ENCODE results near the gene HTR1A.

HTR1A gene

DNA sequence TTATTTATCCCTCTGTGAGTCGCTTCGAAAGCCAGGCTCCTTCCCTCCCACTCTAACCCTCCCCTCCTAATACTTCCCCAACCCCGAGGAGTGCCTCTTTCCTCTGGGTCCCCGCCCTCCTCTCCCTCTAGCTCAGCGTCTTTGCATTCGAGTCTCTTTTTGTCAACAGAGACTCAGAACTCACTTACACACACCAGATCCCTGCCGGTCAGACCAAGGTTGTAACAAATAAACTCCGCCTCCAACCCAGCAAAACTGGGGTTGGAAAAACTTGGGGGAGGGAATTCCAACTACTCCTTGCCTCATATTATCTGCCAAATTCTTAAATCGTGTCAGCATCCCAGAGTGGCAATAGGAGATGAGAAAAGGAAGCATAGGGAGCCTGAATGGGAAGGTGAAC is at the start of gene HTR1A:
HTR1A (minus strand) TSS at position 167 of the 400 bp plus-strand sequence. CDS start 726 bp downstream, outside the sequence.
- DNase-seq, result no peak

DNA sequence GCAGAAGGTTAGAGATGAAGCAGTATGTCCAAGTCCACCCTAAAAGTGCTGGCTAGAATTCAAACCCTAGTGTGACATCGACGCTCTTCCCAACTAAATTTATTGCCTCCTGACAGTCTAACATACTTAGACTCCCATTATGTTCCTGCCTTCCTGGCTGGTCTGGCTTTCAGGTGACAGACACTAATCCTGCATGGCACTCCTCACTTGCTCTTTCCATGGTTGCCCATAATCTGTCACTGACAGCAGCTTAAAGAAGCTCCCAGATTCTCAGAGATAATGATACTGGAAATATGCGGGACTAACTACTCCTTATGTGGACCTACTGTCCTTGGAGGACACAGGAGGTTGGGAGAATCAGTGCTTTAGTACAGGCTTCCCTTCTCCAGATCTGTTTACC is 41.7 kb upstream of the HTR1A start:
- no peak for DNase-seq

DNA sequence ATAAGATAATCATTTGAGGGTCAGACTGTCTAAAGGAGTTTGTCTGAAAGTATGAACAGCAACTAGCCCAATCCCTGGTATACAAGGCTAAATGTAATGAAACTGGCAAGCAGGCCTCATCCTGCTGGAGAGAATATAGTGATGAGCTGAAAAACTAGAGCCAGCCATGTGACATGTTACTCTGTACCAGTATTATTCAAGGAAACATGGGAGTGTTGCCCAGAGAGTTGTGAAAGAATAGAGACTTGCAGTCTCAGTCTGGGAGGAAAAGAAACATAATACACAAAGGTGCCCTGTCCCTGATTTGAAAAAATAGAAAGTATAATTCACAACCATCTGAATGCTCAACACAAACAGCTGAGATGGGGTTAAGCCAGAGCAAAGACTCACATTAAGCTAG is 37.9 kb upstream of the HTR1A start:
- DNase-seq, result no peak

DNA sequence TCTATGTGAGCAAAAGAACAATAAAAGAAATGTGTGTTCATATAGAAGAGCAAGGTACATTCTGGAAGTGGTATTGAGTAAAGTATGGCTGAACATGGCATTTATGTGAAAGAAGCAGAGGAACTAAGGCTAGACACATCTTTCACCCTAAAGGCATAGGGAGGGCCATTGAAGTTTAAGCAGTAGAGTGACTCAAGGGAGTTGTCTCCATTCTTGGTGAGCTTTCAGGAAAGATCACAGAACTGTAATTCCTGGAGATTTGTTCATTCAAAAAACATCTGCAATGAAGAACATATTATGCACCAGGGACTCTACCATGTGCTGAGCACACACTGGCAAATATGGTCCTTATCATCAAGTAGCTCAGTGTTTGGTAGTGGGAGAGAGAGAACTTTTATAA is 24.8 kb upstream of the HTR1A start:
- DNase-seq, result no peak

DNA sequence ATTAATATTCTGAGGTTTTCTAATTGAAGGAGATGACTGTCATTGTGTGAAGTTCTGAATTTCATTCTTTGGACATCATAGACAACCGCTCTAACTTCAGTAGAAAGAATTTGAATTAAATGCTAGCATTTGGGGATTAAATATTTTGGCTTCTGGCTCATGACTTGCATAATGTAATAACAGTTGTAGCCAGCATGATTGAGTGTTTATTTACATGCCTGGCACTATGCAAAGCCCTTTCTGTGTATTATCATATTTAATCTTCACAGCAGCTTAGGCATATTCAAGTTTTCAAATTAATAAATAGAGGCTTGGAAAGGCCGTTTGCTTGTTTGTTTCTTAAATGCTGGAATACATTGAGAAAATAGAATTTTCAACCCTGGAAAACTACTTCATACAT is 19.6 kb upstream of the HTR1A start:
- DNase-seq, result no peak

DNA sequence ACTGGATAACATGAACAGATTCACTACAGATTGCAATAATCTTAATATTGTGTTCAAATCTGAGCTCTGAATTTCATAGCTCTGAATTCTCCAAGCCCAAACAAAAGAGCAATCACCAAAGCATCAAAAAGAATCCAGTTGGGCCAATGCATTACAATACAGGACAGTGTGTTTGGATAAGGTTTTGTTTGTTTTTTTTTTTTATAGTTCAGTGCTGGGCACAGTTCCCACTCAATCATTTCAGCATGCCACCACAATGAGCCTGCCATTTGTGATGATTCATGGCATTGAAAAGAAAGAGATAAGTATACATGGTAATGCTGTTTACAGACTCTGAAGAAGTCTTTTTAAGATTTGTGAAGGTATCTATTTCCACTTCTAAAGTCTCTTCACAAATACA is 1.7 kb upstream of the HTR1A start:
- DNase-seq, result no peak

DNA sequence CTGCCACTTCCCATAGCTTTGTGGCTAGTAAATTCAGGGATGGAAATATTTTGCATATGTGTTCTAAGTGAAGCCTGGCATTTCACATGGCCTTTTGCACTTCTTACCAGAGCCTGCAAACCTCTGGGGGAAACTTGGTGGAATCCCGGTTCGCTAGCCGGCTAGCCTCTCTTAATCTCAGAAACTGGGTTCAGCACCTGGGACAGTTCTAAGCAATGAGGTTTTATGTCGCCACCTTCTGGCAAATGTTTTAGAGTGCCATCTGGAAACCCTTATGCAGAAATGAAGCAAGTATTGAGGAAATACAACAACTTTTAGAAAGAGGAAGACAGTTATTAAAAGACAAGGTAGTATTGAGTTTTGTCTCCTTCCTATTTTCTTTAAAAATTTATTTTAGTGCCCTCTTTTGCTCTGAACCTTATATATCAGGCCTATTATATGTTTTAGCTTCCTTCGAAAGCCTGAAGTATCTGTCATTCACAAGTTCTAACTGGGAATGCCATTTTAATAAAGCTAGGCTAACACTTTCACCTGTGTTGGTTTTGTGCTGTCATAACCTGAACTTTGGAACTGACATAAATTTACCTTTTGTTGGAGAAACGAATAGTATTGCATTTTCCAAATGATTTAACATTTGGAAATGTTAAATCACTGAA is 963 bp upstream of the HTR1A start:
- peak; percentile 19 for DNase-seq

DNA sequence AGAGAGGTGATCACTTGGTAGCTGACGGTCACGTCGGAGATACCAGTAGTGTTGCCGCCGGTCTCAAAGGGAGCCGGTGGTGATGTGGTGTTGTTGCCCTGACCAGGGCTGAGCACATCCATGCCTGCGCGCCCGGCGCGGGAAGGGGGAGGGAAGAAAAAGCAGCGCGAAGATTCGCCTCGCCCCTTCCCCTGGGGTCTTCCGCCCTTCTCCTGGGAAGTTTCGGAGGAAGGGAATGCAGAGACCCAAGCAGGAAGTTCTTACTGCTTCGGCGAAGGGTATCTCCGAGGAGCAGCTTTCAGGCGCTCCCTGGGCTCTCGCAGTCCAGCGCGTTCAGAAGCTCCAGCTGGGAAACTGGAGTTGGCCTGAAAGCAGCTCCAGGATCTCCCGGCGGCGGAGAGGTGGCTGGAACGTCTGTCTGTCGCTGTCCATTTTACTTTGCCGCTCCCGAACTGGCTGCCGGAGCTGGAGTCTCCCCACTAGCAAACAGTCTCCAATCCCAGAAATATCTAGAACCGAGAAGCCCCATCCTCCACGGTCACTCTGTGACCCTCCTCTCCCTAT is 565 bp downstream of the HTR1A start:
- DNase-seq, result no peak

DNA sequence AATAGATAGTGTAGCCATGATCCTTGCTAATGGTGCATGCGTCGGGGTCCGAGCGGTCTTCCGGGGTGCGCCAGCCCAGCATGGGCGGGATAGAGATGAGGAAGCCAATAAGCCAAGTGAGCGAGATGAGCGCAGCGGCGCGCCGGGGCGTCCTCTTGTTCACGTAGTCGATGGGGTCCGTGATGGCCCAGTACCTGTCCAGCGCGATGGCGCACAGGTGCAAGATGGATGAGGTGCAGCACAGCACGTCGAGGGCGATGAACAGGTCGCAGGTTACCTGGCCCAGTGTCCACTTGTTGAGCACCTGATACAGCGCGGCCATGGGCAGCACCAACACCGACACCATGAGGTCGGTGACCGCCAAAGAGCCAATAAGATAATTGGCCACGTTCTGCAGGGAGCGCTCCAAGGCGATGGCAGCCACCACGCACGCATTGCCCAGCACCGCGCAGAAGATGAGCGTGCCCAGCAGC is 1.1 kb downstream of the HTR1A start:
- no peak for DNase-seq

DNA sequence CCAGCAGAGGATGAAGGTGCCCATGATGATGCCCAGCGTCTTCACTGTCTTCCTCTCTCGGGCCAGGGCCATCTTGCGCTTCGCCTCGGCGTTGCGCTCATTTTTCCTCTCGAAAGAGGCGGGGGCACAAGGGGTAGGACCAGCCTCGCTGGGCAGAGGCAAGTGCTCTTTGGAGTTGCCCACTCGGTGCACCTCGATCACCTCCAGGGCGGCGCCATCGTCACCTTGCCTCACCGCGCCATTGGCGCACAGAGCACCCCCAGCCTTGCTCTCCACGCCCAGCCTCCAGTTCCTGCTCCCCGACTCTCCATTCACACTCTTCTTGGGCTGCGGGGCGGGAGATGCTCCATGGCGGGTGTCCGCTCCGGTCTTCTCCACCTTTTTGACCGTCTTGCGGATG is 1.6 kb downstream of the HTR1A start:
- DNase-seq, result no peak

DNA sequence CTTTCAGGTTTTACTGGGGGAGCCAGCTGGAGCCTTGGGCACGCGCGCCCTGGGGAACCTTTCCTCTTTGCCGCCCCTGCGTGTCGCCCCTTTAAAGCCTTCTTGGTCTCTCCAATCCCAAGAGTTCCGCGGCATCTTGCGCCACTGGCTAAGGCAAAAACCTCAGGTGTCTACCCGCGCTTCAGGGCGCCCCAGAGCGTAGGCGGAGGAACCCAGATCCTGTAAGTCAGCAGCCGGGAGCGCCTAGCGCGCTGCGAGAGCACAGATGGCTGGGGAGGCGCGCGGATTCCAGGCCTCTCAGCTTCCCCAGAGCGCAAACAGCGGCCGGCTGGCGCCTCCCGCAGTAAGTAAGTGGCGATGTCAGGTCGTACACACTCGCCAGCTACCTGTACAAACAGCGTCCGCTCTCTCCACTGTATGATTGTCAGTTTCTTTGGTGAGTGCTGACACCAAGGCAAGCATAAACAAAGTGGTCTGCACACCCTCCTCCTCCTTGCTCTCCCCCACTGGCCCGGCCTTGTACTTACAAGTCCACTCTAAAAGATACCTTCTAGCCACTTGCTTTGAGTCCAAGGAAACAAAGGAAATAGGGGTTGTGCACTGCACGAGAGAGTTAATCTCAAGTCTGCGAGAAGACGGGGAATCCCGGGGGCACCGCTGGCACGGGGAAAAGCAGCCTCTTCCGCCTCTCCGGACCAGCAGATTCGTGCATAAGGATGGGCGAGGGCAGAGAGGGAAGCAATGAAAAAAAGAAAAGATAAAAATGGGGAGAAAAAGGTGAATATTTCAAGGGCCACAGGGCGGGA is 2.9 kb downstream of the HTR1A start:
- DNase-seq, result no peak

DNA sequence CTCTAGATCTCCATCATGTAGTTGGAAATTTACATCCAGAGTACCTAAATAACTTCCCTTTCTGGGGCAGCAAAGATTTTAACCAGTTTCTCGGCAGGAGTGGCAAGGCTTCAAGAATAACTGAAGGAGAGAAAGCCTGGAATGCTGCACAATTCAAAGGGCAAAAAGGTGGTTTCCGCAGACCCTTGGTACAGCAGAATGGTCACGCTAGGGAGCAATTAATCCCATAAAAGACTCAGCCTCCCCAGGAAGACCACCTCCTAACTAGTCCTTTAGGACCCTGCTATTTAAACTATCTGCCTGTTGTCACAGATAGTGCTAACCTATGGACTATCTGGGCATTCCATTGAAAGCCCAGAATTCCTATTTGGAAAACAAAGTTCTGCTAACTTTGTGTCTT is 3.6 kb downstream of the HTR1A start:
- DNase-seq, result no peak

DNA sequence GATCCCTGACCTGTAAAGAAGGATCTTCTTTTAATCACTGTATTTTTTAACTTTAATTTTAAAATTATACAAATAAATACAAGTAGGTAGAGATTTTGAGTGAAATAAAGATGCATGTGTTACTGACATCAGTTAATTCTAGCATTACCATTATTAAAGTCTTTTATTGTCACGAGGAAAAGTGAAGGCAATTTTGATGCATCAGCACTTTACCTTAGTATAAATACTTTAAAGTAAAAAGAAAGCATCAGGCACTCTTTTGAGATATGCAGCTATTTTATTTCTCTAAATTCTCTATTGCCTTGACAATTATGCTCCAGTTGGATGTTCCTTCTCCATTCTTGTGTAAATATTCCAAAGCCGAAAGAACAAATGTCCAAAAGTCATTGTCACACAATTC is 4.6 kb downstream of the HTR1A start:
- DNase-seq, result no peak

DNA sequence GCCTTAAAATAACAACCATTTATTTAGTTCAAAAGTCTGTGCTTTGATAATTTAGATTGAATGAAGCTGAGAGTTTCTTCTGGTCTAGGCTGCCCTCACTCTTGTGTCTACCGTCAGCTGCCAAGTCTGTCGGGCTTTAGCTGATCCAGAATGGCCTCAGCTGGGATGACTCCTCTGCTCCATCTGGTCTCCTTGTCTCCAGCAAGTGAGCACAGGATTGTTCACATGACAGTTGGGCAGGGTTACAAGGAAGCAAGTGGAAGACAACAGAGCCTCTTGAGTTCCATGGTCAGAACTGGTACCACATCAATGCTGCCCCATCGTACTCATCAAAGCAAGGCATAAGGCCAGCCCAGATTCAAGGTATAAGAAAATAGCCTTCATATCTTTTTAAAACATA is 9.0 kb downstream of the HTR1A start:
- no peak for DNase-seq

DNA sequence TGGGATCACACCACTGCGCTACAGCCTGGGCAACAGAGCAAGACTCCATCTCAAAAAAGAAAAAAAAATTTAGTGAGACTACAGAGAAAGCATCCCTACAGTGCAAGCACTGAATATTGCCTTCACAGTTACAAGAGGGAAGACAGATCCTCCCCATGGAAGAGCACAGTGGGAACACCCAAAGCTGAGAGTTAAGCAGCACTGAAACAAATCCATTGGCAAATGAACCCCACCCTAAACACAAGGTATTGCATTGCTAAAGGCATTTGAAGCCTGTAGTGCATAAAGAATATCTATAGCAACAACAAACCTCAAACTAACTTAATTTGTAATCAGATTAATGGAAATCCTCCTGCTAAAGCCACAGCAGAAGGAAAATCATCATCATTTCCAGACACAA is 27.1 kb downstream of the HTR1A start:
- DNase-seq, result no peak

DNA sequence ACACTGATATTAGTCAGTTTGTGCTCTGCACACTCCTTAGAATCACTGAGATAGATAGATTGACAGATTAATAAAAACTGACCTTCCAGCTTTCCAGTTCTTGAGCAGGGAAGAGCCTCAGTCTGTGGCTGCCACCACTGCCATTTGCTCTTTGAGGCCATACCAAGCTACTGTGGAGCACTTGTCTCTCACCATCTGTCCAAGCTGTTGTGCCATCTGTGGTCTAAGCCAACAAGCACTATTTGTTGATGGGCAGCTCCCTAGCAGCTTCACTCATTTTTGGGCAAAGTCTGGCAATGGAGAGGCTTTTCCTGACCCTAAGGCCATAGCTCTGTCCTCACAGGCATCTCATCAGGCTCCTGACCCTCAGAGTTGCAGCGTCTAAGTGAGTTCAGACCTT is 30.4 kb downstream of the HTR1A start:
- no peak for DNase-seq

DNA sequence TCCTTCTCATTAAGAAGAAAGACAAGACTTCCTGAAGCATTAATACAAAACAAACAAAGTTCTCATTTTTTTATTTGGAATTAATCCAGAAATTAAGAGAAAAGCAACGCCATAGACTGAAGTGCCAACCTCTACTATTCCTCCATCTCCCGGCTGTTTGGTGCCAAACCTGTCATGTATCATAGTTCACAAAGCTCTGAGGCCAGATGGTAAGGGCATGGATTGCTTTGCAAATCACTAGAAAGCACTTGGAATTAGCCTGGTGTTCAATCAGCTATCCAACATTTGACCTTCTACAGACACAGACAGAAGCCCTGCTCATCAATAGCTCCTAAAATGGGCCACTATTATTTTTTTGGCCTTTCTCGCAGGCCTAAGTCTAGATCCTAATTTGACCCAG is 33.8 kb downstream of the HTR1A start:
- no peak for DNase-seq

DNA sequence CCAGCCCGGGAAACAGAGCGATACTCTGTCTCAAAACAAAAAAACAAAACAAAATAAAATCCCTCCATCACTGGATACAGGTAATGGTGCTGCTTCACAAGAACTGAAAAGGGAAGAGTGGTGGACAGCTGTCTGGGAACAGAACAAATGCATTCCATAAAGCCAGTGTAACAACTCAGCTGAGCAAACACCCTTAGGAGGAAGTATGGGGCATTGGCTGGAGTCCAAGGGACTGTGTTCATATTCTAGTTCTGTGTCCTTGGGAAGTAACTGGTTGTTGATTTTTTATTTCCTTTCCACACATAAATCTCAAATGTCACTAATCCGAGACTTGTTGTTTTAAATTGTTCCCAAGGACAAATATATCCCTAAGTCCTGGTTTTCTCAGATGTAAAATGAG is 38.3 kb downstream of the HTR1A start:
- DNase-seq, result no peak

DNA sequence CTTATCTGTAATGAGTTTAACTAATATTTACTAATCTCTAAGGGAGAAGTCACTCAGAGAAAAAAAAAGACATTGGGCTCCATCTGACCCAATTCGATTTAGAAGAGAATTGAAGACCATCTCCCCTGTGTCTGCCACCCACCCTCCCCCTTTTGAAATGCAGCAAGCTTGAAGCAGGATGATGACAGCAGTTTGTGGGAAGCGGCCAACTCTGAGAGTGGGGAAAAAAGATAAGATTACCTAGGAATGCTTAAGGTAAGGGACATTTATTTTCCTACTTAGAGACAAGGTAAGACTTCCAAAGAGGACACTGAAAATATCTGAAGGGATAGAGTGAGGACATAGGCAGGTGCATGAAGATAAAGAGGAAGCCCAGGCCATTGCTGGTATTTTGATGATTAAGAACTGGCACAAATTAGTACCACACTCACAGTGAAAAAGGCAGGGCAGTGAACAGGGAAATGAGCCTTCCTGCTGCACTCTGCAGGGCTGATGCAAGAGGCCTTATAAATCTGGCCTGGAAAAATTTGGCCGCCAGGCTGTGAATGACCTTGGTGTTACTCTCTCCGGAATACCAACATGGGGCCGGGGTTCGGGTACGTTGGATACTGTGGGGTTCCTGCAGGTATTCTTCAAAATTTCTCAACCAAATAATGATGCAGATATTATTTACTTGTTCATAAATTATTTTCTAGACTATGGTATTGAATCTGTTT is 42.3 kb downstream of the HTR1A start:
- no peak for DNase-seq

DNA sequence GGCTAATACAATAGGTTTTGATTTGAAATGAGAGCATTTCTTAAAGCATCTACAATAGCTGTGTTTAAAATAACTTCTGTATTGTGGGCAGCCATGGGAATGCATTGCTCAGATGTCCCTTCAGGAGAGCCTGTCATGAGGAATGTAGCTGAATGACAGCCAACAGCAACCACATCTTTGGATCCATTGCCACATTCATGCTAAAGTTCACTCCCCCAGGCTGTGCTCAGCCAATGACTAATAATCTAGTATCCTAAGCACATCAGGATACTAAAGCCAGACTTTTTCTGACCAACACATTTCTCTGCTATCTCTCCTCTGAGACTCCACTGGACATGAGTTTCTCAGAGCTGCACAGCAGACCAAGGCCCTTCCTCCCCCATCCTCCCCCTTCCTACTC is 45.5 kb downstream of the HTR1A start:
- no peak for DNase-seq

DNA sequence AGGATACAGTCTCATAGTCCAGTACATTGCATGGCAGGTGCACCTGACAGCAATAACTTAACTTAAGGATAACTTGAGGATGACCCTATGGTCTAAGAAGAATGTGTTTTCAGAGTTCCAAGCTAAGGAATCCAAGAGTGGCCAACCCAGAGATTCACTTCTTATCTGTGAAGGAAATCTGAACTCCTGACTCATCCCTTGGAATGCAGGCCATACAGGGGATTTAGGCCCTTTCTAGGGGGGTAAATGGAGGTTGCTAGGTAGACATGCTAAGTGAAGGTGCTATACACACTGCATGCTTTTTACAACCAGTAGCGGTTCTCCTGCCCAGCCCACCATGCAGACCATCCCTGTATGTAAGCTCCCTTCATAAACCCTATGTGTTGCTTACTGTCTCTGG is 50.4 kb downstream of the HTR1A start:
- no peak for DNase-seq

Data from stimulated activated CD4-positive, alpha-beta T cell treated with anti-CD3 and anti-CD28 coated beads, Interleukin-4, amount 100 ng/mL, for 24 hours (primary cell).